ENCODE results near the gene TAGLN2.

DNA sequence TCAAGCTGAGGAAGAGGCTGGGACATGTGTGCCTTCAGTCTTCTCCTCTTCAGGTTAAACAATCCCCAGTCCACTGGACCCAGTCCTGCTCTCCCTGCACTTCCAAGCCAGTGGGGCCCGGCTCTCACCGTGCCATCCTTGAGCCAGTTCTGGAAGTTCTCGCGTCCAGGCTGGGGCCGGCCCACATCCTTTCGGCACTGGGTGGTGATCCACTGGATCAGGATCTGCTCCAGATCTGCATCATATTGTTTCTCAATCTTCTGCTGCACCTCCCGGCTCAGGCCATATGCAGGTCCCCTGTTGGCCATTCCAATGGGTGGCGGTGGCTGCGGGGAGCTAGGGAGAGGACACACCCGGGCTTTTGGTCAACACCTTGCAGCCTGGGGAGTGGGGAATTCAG is 5.1 kb downstream of the TAGLN2 start:
- TF ChIP-seq CTCF (IDR thresholded peaks at IDR 0.05) (no peak), POLR2A (IDR thresholded peaks at IDR 0.05) (no peak)

All from prostate gland (tissue), 2 donors.